DMS153 treated with DMSO at 0.1 percent for 48 hours (cell line): Measurements from ENCODE around the gene TTC9C.
"Not testable (repeated sequence)": the region's sequence is repeated elsewhere in the genome, so short reads cannot be mapped to it uniquely, and the experiment has no call there.

Experiments
- DNase-seq: peaks from one replicate; lab custom pipeline; 2025; ENCODE audit not compliant: unreplicated experiment; lab: John Stamatoyannopoulos, UW

The TTC9C gene, protein sequence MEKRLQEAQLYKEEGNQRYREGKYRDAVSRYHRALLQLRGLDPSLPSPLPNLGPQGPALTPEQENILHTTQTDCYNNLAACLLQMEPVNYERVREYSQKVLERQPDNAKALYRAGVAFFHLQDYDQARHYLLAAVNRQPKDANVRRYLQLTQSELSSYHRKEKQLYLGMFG

DNA sequence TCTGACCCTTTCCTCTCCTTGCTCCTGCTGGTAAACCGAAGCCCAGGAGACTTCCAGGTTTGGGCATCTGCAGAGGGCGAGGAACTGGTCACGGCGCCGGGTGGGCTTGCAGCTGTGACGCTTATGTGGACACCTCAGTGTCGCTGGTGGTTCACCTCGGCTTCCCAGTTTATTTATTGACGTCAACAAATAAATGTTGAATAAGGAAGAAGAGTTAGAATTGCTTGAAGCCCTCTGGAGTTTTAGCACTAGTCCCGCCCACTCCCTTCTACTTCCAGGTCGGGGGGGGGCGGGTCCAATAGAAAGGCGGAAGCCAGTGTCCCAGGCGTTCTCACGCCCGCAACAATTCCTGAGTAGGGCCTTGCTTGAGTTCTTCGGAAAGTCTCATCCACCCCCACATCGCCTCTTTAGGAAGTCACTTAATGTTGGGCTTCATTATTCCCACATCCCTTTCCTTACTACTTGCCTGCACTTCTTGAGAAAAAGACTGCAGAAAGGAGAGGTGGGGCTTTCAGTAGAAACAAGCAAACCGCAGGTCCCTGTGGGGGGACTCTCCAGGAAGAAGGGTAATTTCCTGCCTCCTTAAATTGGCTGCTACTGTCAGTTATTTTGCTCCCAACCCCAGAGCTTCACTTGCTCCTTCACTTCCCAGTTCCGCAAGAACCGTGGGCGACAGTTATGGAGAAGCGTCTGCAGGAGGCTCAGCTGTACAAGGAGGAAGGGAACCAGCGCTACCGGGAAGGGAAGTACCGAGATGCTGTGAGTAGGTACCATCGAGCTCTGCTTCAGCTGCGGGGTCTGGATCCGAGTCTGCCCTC, at the start of gene TTC9C:
TSS of gene TTC9C (plus strand) at position 316 of the 818 bp plus-strand sequence. CDS start at position 679, 363 bp downstream.
- DNase-seq, result peak; percentile 70

DNA sequence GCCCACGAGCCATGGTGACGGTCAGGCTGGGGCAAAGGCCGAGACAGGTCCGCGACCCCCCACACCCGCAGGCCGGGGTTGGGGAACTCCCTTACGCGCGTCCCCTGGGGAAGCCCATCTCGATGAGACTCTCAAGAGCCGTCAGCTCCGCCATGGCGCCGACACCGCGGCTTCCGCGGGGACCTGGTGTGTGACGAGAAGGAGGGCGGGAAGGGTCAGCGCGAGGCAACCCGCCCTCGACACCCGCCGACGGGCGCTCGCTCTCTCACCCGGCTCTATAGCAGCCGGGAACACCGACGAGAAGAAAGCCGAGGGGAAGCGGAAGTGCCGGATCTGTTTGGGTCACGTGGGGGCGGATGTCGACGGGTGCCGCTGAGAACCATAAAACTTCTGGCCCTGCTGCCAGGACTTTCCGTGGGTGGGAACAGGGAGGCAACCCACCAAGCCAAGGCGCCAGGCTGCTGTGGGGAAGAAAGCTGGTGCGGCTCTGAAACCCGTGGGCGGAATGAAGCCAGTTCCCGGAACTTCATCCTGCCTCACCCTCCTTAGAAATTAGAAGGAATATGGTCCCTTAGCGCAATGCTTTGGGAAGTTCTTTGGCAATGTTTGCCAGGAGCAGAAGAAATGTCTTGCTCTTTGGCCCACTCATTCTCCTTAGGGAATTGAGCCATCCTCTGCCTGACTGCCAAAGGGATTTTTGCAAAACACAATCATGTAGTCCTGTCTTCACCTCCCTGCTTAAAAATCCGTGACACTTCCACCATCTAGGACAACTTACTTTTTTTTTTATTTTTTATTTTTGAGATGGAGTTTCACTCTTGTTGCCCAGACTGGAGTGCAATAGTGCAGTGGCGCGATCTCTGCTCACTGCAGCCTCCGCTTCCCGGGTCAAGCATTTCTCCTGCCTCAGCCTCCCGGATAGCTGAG, 49.3 kb upstream of the TTC9C start, which contains the start of gene UBXN1:
TSS of gene UBXN1 (minus strand) at position 304 of the 927 bp plus-strand sequence. CDS start at position 154, 150 bp downstream.
- peak; percentile 68 for DNase-seq

DNA sequence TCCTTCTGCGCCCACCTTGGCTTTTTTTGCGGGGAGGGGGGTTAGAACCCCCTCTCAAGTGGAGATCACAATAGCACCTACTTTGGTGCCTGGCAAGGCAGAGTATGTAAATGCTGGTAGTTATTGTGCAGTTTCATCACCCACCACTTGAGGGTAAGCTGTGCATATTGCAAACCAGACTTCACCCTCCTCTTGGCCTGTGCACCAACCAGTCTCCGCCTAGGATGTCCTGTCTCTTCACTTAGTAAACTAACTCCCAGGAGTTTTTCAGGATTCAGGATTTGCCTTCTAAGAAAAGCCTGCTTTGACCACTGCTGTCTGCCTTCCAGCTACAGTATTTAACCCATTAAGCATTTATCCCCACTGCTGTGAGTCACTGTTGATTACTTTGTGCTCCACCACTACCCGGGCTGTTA, 47.5 kb upstream of the TTC9C start:
- DNase-seq, result peak; percentile 68

DNA sequence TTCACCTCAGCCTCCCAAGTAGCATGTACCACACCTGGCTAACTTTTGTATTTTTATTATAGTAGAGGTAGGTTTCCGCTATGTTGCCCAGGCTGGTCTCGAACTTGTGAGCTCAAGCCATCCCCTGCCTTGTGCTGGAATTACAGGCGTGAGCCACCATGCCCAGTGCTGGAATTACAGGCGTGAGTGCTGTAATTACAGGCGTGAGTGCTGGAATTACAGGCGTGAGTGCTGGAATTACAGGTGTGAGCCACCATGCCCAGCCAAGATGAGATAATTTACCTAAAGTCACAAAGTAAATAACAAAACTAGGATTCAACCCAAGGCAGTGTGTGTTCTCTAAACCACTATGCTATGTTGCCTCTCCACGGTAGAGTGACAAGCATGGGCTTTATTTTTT, 45.8 kb upstream of the TTC9C start:
- DNase-seq, result no peak

DNA sequence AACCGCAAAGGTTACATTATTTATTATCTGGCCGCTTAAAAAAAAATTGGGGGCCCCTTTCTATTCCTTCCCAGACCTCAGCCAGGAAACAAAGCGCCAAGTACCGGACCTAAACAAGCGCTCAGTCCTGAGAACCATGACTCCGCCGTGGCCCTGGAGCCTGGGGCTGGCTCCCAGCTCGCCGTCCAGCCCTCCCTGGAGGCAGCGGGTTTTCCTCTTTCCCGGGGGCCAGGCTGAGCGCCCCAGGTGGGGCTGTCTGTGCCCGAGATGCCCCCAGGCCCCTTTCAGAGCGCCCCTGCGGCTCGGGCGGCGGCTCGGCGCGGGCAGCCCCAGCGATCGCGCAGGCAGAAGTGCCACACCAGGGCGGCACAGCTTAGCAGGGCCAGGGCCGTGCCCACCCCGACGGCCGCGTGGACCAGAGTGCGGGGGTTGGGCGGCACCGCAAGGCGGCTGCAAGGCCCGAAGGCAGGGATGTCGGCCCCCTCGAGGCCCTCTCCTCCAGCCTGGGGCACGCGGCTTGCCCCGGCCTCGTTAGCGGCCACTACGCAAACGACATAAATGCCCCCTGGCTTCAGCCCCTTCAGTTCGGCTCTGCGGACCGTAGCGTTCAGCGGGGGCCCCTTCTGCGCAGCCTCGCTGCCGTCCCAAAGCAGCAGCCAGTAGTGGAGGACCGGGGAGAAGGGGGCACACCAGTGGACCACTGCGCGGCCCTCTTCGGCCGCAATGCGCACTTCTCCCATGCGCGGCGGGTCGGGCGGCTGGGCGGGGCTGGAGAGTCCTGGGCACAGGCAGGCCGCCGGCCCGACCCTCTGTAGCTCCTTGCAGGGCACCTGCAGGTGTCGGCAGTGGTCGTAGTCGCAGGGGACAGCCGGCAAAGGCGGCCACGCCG, 40.5 kb upstream of the TTC9C start:
- DNase-seq, result no peak

DNA sequence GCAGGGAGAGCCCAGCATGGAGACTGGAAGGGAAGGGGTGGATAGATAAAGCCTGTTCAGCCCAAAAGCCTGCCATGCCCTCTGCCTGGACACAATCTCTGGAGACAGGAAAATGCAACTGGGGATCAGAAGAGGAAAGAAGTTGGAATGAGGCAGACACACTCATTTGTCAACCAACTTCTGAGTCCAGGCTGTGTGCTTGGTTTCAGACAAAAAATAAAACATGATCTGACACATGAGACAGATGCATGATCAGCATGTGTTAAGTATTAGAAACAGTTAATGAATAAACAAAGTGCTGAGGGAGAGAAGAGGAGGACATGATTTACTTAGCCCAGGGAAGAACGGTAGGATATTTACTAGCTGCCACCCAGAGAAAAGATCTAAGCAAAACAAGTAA, 39.8 kb upstream of the TTC9C start:
- DNase-seq, result no peak

DNA sequence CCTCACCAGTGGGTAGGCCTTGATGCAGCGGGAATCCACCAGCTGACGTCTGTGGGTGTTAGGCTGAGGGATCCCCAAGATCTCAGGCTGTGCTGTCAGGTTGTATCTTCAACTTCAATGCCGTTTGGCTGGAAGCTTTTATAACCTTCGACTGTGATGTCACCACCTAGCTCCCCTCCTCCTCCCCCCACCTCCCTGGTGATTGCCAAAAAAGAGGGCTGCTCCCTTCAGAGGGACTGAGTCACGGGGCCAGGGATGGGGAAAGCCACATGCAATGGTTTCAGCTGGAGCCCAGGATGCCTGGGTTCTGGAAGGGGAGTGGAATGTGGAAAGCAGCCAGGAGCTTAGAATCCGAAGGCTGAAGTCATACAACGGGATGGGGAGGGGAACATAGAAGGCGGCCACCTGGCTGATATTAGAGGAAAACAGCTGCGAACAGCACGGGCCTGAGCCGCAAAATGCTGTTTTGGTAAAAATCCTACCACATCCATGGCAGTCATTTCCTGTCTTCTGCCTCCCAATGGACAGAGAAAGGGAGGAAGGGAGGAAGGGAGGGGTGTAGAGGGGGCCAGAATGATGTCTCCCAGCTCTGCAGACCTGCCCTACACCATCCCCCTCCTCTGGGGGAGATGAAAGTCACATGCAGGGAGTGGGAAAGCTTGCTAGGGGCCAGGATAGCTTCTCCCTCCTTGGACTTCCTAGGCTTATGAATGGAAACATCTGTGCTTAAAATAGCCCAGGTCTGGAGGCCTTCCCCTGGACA, 38.7 kb upstream of the TTC9C start, which contains the start of gene LRRN4CL:
TSS of gene LRRN4CL (minus strand) at position 110 of the 763 bp plus-strand sequence. CDS start 1,022 bp downstream, outside the sequence.
- DNase-seq, result no peak

DNA sequence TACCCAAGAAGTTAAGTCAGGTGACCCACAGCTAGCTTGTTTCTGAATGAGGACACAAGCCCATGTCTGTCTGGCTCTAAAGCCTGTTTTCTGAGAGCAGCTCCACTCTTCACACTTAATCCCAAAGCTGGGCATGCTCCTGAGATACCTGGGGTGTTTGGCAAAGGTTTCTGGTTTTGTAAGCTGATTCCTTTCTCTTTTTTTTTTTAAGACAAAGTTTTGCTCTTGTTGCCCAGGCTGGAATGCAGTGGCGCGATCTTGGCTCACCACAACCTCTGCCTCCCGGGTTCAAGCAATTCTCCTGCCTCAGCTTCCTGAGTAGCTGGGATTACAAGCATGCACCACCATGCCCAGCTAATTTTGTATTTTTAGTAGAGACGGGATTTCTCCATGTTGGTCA, 34.7 kb upstream of the TTC9C start:
- DNase-seq, result not testable (repeated sequence)

DNA sequence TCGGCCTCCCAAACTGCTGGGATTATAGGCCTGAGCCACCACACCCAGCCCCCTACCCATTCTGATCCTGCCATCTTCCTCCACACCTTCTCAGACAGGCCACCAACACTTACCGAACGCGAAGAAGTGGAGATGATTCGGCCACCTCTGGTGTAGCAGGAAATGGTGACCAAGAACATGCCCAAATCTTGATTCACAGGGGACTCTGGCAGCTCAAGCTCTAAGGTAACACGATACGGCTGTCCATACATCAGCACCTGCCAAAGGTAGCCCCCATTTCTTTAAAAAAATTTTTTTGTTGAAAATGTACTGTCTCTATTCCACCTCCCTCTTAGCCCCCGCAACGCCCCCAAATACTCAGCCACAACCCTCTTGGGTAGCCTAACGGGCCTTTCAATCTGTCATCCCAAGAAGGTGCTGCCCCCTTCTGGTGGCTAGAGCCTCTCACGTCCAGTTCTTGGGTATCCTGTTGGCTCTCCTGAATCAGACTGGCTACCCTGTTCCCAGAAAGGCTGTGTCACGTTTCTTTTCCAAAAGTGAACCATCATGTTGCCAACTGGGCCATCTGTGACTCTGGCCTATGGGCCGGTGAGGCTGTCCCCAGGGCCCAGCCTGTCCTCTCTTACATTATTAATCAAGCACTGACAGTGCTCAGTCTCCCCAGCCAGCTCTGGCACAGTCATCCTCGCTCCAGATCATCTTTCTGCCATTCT, 33.7 kb upstream of the TTC9C start:
- DNase-seq, result peak; percentile 44

DNA sequence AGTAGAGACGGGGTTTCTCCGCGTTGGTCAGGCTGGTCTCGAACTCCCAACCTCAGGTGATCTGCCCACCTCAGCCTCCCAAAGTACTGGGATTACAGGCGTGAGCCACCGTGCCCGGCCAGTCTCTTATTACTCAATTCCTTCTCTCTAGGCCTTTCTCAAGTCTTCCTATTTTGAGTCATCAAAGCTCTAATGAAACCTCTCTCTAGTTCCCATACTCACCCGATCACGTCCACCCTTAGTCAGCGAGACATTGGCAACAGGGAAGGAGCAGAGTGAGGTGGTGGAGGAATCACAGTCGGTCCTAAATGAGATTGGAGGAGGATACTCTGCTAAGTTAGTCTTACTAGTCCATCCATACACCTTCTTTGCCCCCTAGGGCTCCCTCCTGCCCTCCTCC, 26.0 kb upstream of the TTC9C start:
- DNase-seq, result no peak

DNA sequence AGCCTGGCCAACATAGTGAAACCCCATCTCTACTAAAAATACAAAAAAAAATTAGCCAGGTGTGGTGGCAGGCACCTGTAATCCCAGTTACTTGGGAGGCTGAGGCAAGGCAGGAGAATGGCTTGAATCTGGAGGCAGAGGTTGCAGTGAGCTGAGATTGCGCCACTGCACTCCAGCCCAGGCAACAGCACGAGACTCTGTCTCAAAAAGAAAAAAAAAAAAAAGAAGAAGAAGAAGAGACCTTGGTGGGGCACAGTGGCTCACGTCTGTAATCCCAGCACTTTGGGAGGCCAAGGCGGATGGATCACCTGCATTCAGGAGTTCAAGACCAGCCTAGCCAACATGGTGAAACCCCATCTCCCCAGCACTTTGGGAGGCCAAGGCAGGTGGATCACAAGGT, 24.4 kb upstream of the TTC9C start:
- not testable (repeated sequence) for DNase-seq

DNA sequence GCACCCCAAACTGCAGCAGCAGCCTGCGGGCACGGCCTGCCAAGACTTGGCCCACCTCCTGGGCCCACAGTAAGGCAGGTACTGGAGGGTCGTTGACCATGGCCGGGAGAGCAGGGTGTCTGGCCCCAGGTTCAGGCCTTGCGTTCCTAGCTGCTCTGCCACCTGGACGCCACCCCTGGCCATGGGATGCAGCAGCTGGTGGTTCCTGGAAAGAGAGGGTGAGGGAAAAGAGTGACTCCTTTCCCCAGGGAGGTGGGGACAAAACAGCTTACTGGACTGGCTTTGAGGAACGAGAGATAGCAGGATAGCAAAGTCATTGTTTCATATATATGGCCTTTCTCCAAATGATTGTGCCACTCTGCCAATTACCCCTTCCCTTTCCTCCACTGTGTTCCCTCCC, 22.9 kb upstream of the TTC9C start:
- DNase-seq, result no peak

DNA sequence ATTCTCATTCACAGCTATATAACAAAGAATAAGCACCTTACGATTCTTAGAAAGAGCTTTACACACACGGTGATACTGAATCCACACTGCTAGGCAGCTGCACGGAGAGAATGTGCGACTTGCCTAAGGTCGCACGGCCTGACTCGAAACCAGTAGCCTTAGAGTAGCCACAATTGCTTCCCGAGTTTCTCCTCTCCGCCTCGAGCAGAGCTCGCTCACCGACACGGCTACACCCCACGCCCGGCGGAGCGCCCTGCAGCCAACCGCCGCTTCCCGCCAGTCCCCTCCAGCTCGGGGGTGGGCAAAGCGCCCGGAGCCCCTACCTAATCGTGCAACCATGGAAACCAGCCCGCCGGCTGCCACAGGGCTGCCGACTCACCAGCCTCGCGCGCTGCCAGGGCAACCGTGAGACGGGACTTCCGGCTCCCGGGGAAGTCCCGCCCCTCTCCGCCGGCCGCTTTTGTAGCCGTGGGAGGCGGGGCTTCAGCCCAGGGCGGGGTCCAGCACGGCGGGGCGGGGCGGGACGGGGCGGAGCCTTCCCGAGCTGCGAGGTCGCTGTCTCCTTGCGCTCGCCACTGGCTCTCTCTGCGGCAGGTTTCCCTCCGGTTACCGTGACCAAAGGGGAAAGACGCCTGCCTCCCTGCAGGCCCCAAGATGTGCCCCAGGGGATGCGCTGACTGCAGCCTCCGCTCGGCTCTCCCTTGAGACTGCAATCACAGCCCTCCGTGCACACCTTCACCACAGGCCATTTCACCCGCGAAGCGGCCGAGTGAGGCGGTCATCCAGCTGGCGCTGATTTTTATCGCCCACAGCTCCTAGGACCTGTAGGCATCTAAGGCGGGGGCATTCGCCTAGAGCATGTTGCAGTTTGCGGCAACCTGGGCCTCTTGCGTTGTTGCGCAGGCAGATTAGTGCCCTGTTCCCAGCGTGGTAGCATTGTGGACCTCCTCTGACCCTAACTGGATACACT, 22.1 kb upstream of the TTC9C start:
- DNase-seq, result peak; percentile 88

DNA sequence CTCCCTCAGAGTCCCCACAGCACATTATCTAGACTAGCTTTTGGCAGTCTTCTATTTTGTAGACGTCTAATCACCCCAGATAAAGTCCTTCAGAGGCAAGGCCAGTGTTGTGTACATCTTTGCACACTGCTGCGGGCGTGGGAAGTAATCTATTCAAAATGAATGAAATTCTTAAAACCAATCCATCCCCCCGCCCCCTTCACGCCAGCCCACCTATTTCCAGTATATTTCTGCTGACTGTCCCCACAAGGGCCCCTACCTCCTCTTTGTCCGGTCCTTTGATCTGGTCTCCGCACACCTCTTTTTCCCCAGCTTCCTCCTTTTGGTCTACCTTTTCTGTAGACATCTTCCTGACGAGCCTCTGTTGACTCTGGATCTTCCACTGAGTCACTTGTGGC, 21.4 kb upstream of the TTC9C start:
- DNase-seq, result no peak

DNA sequence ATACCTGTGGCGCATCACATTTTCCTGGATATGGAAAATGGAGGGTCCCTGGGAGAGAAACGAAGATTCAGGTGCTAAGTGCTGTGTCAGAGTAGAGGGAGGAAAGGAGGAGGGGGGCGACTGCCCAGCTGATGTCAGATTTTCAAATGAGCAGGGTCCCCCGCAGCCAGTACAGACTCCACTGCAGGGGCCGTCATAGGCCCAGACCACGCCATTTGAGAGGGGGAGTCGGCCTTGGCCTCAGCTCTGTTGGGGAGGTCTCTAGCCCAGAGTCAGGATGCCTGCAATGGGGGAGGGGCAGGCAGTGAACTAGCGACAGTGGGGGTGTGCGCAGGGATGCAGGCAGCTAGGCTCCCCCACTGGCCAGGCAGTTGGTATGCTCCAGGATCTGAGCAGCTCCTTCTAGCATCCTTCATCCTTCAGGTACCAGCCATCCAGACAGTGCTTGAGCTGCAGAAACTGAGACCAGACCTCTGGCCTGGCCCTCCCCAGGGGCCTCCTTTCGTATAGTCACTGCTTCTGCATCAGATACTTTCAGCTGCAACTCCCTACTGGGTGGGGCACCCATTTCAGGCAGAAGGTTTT, 20.9 kb upstream of the TTC9C start, which contains the start of the genes BSCL2 and GNG3:
TSS of gene BSCL2 (minus strand) at position 148 of the 585 bp plus-strand sequence. CDS start 229 bp downstream, outside the sequence.
TSS of gene GNG3 (plus strand) at position 400 of the 585 bp plus-strand sequence. CDS start 620 bp downstream, outside the sequence.
- peak; percentile 46 for DNase-seq

DNA sequence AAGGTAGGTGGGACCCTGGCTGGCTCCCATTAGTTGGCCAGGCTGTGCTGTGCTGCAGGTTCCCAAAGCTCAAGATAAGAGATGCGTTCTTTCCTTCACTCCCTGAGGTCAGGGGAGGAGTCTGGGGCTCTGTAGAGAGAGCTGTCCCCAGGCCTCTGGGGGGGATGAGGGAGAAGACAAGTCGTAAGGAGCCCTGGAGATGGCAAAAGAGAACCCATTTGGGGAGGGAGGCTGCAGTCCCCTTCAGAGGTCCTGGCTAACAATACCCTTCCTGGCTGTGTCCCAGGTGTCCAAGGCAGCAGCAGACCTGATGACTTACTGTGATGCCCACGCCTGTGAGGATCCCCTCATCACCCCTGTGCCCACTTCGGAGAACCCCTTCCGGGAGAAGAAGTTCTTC, 19.9 kb upstream of the TTC9C start:
- no peak for DNase-seq

DNA sequence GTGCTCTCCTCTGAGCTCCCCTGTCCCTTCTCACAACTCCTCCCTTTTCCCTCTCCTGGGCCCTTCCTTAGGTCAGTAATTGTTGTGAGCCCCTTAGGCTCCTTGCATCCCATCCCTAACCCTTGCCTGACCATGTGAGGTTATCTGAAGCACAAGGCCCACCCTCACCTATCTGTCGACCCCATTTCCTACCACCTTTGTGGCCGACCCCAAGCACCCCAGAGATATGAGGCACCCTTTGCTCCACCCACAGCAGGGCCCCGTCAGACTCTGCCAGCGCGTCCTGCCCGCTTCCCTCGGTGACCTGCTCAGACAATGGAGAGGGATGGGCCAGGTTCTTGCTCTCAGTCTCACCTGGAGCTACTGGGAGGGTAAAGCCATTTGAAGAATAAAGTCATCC, 19.5 kb upstream of the TTC9C start:
- DNase-seq, result peak; percentile 62
